ENCODE data around the gene ANKRD65.

GRCh38 chr1:1397839-1398523 is 23.1 kb downstream of the ANKRD65 start:
- no peak for TF ChIP-seq EZH2 (IDR thresholded peaks at IDR 0.05; ENCODE audit: borderline replicate concordance, low read depth, low read length, severe bottlenecking)
- TF ChIP-seq, protein P1, sequence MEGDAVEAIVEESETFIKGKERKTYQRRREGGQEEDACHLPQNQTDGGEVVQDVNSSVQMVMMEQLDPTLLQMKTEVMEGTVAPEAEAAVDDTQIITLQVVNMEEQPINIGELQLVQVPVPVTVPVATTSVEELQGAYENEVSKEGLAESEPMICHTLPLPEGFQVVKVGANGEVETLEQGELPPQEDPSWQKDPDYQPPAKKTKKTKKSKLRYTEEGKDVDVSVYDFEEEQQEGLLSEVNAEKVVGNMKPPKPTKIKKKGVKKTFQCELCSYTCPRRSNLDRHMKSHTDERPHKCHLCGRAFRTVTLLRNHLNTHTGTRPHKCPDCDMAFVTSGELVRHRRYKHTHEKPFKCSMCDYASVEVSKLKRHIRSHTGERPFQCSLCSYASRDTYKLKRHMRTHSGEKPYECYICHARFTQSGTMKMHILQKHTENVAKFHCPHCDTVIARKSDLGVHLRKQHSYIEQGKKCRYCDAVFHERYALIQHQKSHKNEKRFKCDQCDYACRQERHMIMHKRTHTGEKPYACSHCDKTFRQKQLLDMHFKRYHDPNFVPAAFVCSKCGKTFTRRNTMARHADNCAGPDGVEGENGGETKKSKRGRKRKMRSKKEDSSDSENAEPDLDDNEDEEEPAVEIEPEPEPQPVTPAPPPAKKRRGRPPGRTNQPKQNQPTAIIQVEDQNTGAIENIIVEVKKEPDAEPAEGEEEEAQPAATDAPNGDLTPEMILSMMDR (IDR thresholded peaks at IDR 0.05; ENCODE audit: extremely low read depth in 1 of 2, insufficient read depth in 1 of 2, low read depth in 1 of 2, low read length in 2 of 2), result no peak
- no peak for TF ChIP-seq FOS (IDR thresholded peaks at IDR 0.05; ENCODE audit: borderline replicate concordance, insufficient read depth, low read length)
- TF ChIP-seq, protein P2, sequence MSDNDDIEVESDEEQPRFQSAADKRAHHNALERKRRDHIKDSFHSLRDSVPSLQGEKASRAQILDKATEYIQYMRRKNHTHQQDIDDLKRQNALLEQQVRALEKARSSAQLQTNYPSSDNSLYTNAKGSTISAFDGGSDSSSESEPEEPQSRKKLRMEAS (IDR thresholded peaks at IDR 0.05; ENCODE audit: insufficient read depth, insufficient read length), result no peak
- TF ChIP-seq POLR2A (IDR thresholded peaks at IDR 0.05; ENCODE audit: low read depth, low read length), result no peak
- TF ChIP-seq MYC (IDR thresholded peaks at IDR 0.05; ENCODE audit: low read depth, low read length), result no peak
- no peak for TF ChIP-seq POLR2AphosphoS5 (IDR thresholded peaks at IDR 0.05; ENCODE audit: insufficient read depth, low read depth, low read length)
- no peak for TF ChIP-seq GATA2 (IDR thresholded peaks at IDR 0.05; ENCODE audit: insufficient read depth, insufficient read length, low read depth, low read length)
